HS-27A (cell line): ENCODE data around the gene APC.
"Not testable (repeated sequence)": the region's sequence is repeated elsewhere in the genome, so short reads cannot be mapped to it uniquely, and the experiment has no call there.

Source experiments
- DNase-seq: peaks from one replicate; pipeline ENCODE4 v3.0.0-alpha.2; 2012; ENCODE audit warnings: low read depth, missing footprints

Gene APC

DNA sequence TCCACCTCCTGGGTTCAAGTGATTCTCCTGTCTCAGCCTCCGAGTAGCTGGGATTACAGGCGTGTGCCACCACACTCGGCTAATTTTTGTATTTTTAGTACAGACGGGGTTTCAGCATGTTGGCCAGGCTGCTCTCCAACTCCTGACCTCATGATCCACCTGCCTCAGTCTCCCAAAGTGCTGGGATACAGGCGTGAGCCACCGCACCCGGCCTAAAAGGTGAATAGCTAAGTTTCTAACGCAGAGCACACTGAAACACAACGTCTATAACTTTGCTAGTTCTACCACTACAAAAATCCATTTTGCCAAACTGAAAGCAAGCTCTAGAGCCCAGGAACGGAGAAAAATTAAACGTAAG, 122.9 kb downstream of the APC start:
- not testable (repeated sequence) for DNase-seq

DNA sequence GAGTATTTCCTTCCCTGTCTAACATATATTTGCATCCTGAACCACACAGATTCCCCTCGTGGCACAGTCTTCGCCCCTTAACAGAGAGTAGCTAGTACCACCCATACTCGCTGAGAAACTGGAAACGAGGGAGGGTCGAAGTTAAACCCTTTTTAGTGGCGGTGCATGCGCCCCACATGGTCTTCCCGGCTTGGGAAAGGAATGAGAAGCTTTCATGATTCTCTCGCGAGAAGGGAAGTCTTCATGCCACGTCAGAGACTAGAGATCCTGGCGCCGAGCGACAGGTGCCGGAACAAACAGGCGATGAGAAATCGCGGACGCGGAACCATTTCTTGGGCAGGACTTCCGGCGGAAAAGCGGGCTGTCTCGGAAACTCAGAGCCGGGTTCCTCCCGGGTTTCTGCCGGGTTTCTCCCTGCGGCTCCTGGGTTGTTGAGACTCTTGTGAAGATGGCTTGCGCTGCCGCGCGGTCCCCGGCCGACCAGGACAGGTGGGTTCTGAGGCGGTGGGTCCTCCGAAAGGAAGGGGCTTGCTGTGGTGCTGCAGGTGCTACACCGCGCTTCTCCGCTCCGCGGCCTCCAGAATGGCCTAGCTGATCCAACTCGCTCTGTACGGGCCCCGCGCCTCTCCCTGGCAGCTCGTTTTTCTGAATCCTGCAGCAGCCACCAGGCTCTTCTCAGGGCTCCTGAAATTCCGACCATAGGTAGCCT, 123.4 kb downstream of the APC start, which contains the start of gene SRP19:
TSS of gene SRP19 (plus strand) at position 359 of the 709 bp plus-strand sequence. CDS start at position 449, 90 bp downstream.
- peak; percentile 76 for DNase-seq

DNA sequence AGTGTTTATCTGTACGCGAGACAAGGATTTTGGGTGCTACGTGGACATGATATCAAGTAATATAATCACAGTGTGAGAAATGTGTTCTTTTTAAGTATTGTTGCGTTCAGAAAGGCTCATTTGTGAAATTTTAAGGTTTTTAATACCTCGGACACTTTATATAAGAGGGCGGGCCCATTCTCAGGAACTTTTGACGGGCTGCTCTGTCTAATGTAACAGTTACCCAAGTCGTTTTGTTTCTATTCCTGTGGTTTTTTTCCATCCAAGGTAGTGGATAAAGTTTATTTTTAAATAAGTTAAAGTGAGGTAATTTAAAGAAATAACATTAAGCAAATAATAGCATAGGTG, 123.9 kb downstream of the APC start:
- no peak for DNase-seq

DNA sequence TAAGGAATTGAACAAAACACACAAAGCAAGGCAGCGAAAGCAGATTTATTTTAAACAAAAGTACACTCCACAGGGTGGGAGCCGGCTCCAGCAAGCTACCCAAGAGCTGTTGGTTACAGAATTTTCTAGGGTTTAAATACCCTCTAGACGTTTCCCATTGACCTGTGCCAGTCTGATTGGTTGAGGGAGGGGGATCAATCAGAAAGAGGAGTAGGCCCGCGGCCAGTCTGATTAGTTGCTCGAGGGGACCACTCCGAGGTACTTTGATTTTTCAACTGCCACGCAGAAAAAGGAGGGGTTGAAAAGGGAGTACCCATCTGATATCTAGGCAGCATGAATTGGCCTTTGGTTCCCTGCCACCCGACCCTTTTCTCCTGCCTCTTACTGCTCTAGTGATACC, 124.4 kb downstream of the APC start:
- no peak for DNase-seq

DNA sequence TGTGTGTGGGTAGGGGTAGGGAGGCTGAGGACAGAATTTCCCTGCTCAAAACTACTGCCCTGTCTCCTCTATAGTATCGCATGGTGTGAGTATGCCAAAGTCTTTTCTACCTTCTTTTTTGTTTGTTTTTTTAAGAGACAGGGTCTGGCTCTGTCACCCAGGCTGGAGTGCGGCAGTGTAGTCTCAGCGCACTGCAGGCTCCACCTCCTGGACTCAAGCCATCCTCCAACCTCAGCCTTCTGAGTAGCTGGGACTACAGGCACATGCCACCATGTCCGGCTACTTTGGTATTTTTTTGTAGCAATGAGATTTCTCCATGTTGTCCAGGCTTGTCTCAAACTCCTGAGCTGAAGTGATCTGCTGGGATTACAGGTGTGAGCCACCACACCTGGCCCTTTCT, 125.9 kb downstream of the APC start:
- DNase-seq, result no peak

DNA sequence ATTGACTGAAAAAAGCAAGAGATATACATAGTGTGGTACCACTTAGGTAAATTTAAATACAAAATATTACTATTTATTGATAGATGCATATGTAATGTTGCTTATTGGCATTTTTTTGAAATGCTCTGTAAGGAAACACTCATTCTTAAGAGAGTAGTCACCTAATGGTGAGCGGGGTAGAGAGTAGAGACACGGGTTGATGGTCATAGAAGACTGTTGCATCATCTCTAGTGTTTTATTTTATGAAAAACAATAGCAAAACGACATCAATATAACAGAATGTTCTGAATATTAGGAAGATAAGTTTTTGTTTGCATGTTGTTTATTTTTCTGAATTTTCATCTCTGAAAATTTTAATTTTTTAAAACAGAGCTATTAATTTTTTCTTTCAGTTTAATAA, 127.4 kb downstream of the APC start:
- DNase-seq, result no peak

DNA sequence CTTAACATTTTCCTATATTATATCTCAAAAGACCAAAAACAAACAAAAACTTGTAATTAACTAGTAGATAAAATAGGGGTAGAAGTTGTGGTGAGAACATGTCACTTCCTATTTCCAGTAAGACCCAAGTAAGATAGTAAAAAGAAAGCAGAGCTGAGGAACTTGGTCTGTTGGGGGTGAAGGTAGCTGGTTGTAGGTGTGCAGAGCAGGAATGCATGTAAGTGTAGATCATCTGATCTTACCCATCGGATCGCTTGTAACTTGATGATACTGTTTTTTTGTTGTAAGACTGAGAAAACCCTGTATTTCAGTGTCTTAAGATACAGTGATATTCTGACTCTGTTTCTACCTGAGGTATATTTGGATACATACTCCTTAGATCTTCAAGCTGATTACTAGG, 129.1 kb downstream of the APC start:
- no peak for DNase-seq

DNA sequence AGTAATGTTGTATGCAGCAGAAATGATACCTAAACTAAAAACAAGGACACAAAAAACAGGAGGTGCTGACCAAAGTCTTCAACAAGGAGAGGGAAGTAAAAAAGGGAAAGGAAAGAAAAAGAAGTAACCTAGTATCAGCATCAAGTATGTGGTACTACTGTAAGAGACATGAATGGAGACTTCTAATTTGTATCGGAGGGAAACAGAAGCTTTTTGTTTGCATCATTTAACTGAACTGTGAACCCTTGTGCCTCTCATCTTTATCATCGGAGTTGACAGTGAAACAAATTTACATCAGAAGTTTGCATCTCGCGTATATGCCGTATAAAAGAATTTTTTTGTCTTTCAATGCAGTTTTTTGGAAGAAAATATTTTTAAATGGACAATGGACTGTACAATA, 129.7 kb downstream of the APC start:
- DNase-seq, result no peak

DNA sequence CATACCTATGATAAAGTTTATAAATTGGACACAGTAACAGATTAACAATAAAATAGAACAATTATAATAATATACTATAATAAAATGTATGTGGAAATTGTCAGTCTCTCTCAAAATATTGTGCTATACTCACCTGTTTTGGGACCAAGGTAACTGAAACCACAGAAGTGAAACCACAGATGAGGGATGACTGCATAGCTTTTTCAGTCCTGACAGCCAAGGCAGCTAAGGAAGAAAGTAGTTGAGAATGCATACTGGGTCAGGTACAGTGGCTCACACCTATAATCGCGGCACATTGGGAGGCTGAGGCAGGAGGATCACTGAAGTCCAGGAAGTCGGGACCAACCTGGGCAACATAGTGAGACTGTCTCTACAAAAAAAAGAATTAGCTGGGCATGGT, 132.3 kb downstream of the APC start:
- DNase-seq, result no peak

DNA sequence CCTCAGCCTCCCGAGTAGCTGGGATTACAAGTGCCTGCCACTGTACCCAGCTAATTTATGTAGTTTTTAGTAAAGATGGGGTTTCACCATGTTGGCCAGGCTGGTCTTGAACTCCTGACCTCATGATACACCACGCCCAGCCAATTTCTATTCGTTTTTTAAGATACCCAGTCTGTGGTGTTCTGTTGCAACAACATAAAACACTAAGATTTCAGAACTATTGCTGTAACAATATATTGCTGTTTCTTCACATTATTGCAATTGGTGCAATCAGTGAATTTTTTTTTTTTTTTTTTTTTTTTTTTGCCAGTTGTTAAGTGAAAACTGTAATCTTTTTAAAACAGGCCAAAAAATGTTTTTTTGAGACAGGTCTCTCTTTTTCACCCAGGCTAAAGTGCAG, 133.3 kb downstream of the APC start:
- no peak for DNase-seq

DNA sequence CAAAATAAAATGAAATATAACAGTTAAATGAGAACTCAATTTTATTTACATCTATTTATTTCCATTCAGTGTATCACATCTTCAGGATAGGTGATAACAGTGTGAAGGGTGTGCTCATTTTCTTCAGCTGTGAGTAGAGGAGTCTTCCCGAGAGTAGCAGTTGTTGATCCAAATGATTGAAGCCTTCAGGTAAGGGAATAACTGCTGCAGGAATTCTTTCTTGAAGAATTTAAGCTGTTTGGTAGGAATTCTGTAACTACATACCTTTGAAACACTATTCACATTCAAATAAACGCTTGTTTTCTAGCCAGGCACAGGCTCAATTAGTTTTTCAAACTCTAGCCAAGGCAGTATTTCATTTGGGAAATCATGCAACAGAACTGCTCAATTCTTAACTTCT, 138.7 kb downstream of the APC start:
- DNase-seq, result no peak

DNA sequence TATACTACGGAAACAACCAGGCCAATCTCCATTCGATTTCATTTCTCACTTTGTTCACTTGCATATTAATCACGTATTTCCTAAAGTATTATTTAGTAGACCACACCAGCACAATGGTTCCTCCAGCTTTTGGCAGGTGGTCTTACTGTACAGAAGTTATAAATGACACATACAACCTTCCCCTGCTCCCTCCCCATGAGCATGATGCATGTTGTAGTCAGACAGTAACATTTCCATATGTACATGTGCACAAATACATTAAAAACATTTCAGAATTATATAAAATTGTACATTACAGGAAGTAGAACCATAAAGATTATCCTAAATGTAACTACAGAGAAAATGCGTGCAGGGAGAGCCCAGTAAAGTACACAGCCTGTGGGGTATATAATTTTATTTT, 140.4 kb downstream of the APC start:
- no peak for DNase-seq

DNA sequence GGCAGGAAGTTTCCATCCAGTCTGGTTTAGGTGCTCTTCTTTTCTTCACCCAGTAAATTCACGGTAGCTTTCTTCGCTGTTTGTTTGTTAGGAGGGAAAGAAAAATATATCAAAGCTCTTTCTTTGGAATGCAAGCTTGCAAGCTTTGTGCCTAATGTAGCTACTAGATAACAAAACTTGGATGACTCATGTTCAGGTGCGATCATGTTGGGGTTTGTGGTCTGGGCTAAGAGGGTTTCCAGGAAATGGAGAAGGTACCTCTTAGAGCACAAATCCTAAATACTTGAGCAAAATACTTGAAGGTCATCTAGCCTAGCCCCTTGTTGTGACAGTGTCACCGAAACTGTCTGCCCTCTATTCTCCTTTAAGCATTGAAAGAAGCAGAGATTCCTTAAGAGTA, 141.1 kb downstream of the APC start:
- DNase-seq, result no peak

DNA sequence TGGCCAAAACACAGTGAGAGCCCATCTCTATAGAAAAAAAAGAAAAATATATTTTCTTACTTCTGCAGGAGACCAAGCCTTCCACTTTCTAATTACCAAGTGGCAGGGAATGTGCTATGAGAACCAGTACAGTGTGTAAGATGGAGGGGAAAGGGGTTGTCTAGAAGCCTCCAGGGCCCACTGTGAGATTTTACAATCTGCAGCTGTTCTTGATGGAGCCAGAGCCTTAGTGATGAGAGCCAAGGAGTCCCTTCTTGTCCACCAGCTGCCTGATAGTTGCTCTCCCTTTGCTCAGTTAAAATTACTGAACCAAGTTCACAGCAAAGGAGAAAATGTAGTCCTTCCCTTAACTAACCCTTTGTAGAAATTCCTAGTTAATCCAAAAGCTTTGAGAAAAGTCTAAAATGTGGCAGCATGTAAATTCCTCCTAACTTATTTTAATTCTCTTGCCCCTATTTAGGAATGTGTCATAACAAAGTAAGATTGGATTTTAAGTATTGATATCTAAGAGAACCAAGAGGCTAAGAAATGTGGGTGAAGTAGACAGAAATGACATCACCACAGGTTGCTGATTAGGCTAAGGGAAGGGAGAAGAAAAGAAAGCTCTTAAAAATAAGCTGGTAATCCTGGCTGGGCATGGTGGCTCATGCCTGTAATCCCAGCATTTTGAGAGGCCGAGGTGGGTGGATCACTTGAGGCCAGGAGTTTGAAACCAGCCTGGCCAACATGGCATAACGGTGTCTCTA, 142.7 kb downstream of the APC start:
- no peak for DNase-seq

DNA sequence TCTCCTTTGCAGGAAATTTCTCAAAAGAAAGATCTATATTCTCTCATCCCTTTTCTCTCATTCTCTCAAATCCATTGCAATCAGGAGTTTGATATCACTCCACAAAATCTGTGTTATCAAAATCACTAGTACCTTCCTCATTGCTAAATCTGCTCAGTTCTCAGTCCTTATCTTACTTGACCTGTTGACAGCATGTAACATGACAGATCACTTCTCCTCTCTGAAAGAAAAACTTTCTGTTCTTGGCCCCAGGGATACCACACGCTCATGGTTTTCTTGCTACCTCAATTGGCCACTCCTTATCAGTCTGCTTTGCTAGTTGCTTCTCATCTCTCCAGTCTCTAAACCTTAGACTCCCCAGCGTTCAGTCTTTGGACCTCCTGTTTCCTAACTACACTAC, 145.5 kb downstream of the APC start:
- DNase-seq, result no peak

DNA sequence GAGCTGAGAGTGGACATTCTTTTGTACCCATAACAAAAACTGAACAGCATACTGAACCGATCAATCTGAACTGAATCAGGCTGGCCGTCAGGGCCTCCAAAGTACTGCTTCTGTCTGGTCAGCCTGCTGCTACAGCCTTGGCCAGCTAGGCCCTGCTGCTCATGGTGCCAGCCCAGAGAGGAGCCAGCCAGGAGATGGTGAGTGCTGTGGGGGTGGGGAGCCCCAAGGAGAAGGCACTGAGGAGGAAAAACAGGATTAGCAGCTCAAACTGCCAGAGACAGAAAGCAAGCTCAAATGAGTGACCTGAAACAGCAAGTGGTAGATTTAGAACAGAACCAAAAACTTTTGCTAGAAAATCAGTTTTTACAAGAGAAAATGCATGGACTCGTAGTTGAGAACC, 147.3 kb downstream of the APC start:
- DNase-seq, result no peak

DNA sequence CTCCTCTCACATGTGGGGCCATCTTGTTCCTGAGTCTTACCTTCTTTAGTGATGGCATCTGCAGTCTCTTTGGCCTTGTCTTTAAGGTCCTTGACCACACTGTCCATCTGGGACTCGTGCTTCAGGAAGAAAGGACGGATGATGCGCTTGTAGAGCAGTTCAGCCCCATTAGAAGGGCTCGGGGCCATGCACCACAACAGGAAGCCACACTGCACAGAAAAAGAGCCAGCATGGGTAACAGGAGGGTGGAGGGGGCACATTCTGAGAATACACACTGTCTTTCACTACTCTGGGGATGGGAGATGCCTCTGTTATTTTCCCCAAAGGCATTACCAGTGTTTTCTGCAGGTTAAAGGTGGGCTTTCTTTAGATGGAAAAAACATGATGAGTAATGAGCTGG, 149.3 kb downstream of the APC start:
- no peak for DNase-seq

DNA sequence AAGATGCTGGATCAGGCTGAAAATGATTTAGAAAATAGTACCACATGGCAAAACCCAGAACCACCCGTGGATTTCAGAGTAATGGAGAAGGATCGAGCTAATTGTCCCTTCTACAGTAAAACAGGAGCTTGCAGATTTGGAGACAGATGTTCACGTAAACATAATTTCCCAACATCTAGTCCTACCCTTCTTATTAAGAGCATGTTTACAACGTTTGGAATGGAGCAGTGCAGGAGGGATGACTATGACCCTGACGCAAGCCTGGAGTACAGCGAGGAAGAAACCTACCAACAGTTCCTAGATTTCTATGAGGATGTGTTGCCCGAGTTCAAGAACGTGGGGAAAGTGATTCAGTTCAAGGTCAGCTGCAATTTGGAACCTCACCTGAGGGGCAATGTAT, 154.4 kb downstream of the APC start:
- not testable (repeated sequence) for DNase-seq

DNA sequence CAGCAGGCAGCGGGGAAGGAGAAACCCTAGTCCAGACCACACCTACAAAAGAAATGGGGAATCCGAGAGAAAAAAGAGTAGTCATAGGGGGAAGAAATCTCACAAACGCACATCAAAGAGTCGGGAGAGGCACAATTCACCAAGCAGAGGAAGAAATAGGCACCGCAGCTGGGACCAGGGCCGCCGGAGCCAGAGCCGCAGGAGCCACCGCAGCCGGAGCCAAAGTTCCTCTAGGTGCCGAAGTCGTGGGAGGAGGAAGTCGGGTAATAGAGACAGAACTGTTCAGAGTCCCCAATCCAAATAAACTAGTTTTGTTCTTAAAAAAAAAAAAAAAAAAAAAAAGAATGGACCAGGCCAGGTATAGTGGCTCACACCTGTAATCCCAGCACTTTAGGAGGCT, 155.1 kb downstream of the APC start:
- no peak for DNase-seq

DNA sequence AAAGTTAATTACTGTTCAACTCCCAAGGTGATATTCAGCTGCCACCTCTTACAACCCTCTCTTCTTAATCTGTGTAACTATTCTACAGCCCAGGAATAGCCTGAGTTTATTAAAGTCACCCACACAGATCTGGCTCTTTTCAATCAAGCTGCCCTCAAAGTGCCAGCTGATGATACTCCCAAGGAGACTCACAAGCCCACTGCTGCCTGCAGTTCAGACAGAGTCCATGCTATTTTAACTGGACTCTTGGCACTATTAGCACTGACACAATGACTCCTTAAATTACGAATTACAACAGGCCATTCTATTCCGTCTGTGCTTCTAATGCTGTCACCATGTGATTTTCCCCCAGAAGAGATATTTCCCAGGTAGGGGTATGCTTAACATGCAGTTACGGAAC, 158.0 kb downstream of the APC start:
- DNase-seq, result no peak
